Germinal center (tissue), 1 donor: Measurements from ENCODE around the gene DGCR8.

Experiments used
- DNase-seq: peaks from one replicate; pipeline ENCODE4 v3.0.0; 2012; ENCODE audit warnings: mixed read lengths, low spot score

Gene DGCR8

GRCh38 chr22:20090730-20091240, 10.7 kb downstream of the DGCR8 start:
- DNase-seq = no peak

GRCh38 chr22:20091690-20092476, 11.8 kb downstream of the DGCR8 start:
- DNase-seq = no peak

DNA sequence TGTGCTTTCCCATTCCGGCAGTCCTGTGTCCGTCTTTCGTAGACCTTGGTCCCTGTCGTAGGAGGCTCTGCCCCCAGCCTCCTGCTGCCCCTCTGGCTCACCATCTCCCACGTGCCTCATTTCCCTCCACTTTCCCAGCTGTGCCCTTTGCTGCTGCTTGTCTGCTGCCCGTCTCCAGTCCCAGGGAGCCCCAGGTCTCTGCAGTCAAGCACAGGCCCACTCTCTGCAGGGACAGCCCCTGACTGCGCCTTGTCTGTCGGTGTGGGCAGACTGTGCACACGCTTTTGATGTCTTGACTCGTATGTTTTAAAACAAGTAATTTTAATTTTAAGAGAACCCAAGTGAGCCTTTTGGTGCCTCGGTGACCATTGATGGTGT, 12.4 kb downstream of the DGCR8 start:
- DNase-seq = no peak

DNA sequence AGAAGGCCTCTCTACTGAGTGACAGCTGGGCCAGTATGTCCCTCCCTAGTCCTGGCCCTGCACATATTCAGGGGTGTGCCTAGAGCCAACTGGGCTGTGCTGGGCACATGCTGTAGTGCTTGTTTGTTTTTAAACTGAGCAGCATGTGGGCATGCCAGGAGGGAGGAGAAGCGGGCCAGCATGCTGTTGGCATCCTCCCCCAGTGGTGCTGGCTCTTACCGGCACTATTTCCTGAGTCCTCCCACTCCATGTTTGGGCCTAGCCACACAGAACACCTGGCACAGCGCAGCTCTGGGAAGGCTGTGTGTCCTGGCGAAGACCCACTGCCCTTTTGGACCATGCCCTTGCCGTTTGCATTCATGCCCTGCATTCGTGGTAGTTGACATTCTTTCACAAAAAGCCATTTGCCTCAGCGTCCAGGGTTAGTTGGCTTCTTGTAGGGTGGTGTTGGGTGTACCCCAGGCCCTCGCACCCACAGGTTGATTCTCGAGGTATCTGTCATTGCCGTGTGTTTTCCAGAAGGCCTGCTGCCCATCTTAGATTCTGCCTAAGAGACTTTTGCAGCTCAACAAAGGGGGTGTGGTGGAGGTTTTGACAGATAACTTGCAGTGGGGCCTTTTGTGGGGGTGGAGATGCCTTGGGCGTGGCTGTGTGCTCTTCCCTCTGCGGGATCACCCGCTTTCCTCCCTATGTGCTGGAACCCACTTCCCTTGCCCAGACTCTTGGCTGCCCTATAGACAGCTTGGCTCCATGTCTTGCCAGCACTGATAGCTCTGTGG, 13.6 kb downstream of the DGCR8 start:
- no peak for DNase-seq

- no peak for DNase-seq
Observed at GRCh38 chr22:20094197-20094807, 14.3 kb downstream of the DGCR8 start.

- DNase-seq = no peak
Observed at GRCh38 chr22:20095521-20095920, 15.5 kb downstream of the DGCR8 start.

- DNase-seq = no peak
Observed at GRCh38 chr22:20096574-20097420, 16.8 kb downstream of the DGCR8 start.

GRCh38 chr22:20099099-20099711, 19.2 kb downstream of the DGCR8 start:
- DNase-seq = no peak

- no peak for DNase-seq
Observed at GRCh38 chr22:20101638-20102037, 21.6 kb downstream of the DGCR8 start.

GRCh38 chr22:20102203-20102780, 22.3 kb downstream of the DGCR8 start:
- DNase-seq = no peak

GRCh38 chr22:20105456-20106204, 25.6 kb downstream of the DGCR8 start:
- no peak for DNase-seq

- DNase-seq = no peak
Observed at GRCh38 chr22:20106205-20106848, 26.3 kb downstream of the DGCR8 start.

DNA sequence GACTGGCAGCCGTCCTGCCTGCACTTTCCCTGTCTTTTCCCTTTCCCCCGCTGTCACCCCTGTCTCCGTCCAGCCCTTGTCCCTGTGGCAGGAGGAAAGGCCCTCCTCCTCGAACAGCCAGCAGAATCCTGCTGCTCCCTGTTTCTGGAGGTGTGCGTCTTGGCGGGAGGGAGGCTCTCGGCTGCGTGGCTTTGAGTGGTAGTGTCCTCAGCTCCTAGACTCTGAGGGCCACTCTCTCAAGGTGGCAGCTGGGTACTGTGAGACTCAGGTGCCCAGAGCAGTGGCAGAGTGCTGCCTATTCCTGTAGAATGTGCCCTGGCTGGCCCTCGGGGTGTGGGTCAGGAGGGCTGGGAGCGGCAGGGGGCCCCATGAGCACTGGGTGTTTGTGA, 26.8 kb downstream of the DGCR8 start:
- DNase-seq = no peak

DNA sequence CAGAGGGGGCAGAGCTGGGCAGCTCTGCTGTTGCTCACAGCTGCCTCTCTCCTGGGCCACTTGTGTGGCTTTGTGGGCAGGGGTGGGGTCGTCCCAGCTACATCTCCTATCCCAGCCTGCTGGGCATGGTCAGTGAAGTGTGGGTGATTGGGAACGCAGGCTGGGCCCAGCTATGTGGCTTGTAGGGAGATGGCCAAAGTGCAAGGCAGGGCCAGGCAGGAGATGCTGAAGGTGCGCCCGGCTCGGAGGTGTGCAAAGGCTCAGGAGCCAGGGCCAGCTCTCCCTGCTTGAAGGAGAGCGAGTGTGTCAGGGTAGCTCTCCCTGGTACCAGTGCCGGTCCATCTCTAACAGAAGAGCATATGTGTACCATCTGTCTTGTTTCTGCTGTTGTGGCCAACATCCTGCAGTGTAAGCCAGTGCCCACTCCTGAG, 27.4 kb downstream of the DGCR8 start:
- no peak for DNase-seq

DNA sequence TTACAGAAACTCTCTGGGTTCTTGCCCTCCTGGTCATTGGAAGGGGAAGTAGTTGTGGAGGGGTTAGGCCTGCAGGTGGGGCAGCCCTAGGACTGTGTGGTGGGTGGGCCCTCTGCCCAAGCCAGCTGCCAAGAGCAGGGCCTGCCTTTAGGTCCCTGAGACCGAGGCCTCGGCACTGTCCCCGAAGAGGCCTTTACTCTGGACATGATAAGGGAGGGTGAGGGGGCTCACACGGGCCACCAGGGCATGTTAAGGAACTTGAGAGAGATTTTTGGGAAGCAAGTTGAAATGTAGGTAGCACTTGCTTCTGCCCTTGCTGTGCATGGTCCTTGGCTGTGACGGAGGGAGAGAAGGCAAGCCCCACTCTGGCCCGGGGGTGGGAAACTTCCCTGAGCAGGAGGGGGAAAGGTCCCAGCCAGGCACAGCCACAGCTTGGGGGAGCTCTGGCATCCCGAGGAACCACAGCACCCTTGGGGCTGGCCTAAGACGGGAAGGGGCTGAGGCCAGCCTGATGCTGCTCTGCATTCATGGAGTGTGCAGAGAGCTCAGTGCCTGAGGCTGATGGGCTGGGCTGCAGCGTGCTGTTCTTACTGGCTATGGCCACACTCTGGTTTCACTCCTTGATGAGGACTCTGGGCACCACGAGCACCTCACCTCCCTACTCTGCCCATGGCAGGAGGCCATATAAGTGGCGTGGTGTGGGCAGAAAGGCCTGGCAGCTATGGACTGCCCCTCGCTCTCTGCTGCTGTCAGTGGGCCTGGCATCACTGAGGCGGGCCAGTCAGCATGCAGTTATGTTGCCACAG, 28.1 kb downstream of the DGCR8 start:
- DNase-seq = no peak

GRCh38 chr22:20108757-20109230, 28.8 kb downstream of the DGCR8 start:
- DNase-seq = no peak

GRCh38 chr22:20109411-20110358, 29.6 kb downstream of the DGCR8 start:
- no peak for DNase-seq
